GM13976 (cell line): ENCODE measurements around the gene PRCD.
"Not testable (repeated sequence)": the region's sequence is repeated elsewhere in the genome, so short reads cannot be mapped to it uniquely, and the experiment has no call there.

ENCODE experiments used
- DNase-seq: peaks from one replicate; pipeline ENCODE4 v3.0.0; 2012; ENCODE audit warnings: low spot score
- in situ Hi-C: fragments of 300-500 bp; cut with MboI; formaldehyde crosslinking; loops from one replicate; pipeline ENCODE4 v1.12.0; 2022; ENCODE audit warnings: low sequenced_read_pairs, mixed read lengths, inconsistent platforms; ENCODE audit not compliant: unreplicated experiment
- TF ChIP-seq, protein P1 (sequence below): IDR thresholded peaks from 2 replicates; pipeline ENCODE4 v1.5.1; 2012; ENCODE audit warnings: borderline replicate concordance, mild to moderate bottlenecking; ENCODE audit not compliant: insufficient read depth; ENCODE audit errors: extremely low read depth, missing control alignments, control extremely low read depth

Gene PRCD

DNA sequence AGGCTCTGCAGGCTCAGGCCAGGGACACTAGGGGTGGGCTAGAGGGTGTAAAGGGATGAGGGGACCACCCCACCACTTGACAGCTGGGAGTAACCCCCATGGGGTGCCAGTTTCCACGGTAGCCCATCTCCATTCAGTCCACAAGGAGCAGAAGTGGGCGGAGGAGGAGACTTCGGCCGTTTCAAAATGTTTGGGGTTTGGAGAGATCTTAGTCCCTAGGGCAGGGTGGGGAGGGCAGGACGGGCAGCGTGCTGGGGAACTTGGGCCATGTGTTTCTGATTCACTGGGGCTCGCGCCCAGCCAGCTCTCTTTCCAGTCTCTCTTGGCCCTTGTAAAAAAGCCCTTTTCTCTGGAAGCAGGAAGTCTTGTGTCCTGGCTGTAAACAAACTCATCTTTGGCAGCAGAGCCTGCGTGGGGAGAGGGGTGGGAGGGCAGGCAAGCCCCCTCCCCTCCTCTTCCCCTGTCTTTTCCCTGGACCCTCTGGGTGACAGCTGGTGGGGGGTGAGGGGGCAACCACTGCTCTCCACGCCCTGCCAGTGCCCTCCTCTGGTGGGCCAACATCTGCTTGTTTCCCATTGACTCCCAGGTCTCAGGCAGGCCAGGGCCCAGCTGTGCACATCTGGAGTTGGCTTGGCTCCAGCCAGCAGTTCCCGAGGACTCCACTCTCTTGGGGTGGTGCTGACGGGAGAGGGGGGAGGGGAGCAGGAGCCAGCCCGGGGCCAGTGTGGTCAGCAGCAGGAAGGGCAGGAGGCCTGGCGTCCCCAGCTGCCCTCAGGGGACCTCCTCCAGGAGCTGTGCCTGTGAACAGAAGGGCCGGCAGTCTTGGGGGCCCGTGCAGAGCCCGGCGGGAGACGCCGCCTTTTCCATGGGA, 10.4 kb upstream of the PRCD start:
- DNase-seq, result no peak
- TF ChIP-seq, protein P1, sequence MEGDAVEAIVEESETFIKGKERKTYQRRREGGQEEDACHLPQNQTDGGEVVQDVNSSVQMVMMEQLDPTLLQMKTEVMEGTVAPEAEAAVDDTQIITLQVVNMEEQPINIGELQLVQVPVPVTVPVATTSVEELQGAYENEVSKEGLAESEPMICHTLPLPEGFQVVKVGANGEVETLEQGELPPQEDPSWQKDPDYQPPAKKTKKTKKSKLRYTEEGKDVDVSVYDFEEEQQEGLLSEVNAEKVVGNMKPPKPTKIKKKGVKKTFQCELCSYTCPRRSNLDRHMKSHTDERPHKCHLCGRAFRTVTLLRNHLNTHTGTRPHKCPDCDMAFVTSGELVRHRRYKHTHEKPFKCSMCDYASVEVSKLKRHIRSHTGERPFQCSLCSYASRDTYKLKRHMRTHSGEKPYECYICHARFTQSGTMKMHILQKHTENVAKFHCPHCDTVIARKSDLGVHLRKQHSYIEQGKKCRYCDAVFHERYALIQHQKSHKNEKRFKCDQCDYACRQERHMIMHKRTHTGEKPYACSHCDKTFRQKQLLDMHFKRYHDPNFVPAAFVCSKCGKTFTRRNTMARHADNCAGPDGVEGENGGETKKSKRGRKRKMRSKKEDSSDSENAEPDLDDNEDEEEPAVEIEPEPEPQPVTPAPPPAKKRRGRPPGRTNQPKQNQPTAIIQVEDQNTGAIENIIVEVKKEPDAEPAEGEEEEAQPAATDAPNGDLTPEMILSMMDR, result no peak
- in situ Hi-C loops, result loop anchor here (10.0 kb wide), 1 partner anchor 95 kb away; no protein-coding TSS in a partner anchor

DNA sequence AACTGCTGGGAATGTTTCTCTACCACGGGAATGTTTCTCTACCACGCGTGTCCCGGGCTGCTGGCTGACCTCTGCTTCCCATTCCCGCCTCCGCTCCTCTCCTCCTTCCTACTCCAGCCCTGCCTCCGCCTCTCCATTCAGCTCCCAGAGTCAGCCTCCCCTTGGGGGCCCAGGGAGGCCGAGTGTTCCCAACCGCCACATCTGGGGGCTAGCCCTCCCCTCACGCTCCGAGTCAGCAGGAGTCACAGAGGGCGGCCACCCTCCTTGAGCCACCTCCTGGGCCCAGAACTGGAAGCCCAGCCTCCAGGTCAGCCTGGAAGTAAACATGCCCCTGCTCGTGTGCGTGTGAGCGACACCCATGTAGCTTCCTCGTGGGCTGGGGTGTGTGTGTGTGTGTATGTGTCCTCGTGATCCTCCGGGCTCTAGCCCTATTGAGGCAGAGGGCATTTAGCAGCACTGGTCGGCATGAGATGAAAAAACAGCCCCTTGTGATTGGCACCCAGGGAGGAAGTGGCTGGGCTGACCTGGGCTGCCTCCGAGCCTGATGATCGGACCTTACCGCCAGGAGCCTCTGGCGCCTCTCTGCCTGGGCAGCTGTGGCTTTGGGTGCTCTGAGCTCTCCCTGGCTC, 9.6 kb upstream of the PRCD start:
- DNase-seq, result no peak
- TF ChIP-seq, protein P1, result no peak
- in situ Hi-C loops, result no loop called here

DNA sequence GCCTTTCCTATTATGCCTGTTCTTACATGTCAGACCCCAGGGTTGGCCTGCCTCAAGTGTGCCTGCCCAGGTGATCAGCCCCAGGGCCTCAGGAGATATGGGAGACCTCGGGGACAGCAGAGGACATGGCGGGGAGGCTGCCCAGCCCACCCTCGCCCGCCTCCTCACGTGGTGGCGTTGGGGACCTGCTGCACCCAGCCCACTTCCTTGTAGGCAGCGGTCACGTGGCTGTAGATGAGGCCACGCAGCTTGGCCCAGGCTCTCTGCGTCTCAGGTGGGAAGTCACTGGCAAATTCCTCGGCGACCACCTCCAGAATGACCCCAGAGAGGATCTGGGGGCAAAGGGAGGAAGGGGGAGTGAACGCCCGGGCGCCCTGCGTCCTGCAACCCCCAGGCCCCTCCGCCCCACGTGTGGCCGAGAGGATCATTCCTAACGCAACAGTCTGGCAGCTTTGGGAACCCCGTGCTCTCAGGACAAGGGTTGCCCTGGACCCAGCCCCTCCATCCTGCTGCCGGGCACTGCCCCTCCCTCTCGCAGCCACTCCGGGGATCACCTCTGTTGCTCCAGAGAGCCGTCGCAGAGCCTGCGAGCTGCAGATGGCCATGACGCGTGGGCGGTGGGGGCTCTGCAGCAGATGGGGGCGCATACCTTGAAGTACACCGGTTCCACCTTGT, 8.9 kb upstream of the PRCD start:
- in situ Hi-C loops, result no loop called here
- no peak for DNase-seq
- TF ChIP-seq, protein P1, result no peak

DNA sequence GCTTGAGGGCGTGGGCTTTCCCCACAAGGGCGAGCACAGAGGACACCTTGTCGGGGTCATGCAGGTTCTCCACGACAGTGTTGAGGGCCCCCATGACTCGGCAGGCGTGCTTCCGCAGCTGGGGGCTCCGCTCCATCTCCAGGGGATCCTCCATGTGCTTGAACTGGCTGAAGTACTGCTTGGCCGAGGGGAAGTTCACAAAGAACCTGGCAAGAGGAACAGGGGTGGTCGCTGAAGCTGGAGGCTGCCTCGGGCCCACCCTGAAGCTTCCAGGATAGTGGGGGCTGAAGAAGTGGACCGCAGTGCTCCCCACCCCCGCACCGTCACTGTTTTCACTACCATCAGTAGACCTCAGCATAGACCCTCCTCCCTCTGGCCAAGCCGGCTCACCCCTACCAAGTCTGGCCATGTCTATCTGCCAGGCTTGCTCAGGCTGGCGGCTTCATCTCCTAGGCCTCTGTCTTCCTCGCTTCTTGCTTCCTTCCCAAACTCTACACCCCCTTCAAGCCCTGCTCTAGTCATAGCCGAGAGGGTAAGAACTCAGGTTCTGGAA, 8.3 kb upstream of the PRCD start:
- in situ Hi-C loops, result no loop called here
- DNase-seq, result no peak
- TF ChIP-seq, protein P1, result no peak

DNA sequence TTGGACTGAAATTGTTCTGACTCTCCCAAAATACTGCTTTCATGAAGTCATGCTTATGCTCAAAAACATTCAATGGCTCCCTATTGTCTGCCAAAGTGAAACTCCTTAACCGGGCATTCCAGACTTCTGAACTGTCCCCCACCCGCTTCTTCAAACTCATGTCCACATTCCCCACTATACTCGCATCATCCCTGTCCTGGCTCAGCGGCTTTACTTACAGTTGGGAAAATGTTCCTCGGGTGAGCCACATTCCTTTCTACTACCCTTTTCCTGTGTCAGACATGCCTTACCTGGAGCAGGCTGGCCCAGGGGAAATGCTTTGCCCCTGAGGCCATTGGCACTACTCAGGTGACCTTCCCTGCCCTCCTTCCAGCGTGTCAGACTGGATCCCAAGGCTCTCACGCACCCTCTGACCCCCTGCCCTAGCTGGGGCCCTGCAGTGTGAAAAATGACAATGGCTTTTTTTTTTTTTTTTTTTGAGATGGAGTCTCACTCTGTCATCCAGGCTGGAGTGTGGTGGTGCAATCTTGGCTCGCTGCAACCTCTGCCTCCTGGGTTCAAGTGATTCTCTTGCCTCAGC, 7.7 kb upstream of the PRCD start:
- TF ChIP-seq, protein P1, result no peak
- in situ Hi-C loops, result no loop called here
- DNase-seq, result no peak

DNA sequence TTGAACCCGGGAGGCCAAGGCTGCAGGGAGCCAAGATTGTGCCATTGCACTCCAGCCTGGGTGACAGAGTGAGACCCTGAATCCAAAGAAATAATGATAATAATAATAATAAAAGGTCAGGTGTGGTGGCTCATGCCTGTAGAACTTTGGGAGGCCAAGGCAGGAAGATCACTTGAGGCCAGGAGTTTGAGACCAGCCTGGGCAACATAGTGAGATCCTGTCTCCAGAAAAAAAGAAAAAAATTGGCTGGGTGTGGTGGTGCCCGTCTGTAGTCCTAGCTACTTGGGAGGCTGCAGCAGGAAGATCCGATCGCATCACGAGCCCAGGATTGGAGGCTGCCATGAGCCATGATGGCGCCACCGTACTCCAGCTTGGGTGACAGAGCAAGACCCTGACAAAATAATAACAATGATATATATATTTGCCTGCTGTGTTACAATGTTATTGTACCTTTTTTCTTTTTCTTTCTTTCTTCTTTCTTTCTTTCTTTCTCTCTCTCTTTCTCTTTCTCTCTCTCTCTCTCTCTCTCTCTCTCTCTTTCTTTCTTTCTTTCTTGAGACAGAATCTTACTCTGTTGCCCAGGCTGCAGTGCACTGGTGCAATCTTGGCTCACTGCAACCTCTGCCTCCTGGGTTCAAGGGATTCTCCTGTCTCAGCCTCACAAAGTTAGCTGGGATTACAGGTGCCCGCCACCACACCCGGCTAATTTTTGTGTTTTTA, 6.0 kb upstream of the PRCD start:
- in situ Hi-C loops, DNase-seq: not testable (repeated sequence)
